Measurements from ENCODE around the gene XPO1. TPM values are rescaled to one million over a fixed set of nuclear protein-coding genes. Genes with fewer than 3 reads are reported as not detected.

The XPO1 gene
- total RNA-seq, 1 donor from 2014 or later, result 217 TPM

- no peaks in the 10 kb centered on the region for H3K27me3 Mint-ChIP-seq
- H3K4me1 Mint-ChIP-seq, result no peaks in the 10 kb centered on the region
- ATAC-seq (ENCODE audit: low read depth) (no peak), DNase-seq (no peak)
- H3K27ac Mint-ChIP-seq, result no peak overlapping the region
- no peaks in the 10 kb centered on the region for H3K9me3 Mint-ChIP-seq
- intact Hi-C loops (cut with micrococcal nuclease), result no loop called here
- CTCF ChIA-PET, result no interaction called here
- POLR2A ChIA-PET, result no interaction called here
- H3K4me3 Mint-ChIP-seq, result no peak overlapping the region
- no peaks in the 10 kb centered on the region for H3K36me3 Mint-ChIP-seq (ENCODE audit: low read depth)
- no peak for TF ChIP-seq CTCF (IDR thresholded peaks at IDR 0.05)
Observed at GRCh38 chr2:61581716-61582115, 43.6 kb upstream of the XPO1 start.

- TF ChIP-seq CTCF (IDR thresholded peaks at IDR 0.05), result no peak
- intact Hi-C loops (cut with micrococcal nuclease), result no loop called here
- Mint-ChIP-seq H3K36me3 (ENCODE audit: low read depth) (no peaks in the 10 kb centered on the region), H3K4me3 (no peak overlapping the region), H3K4me1 (peaks cover 7% of the 10 kb centered on the region), H3K27me3 (no peaks in the 10 kb centered on the region), H3K27ac (no peak overlapping the region), H3K9me3 (no peaks in the 10 kb centered on the region)
- ChIA-PET CTCF (no interaction called here), POLR2A (no interaction called here)
- no peak for ATAC-seq (ENCODE audit: low read depth)
- no peak for DNase-seq
Observed at GRCh38 chr2:61575447-61575859, 37.3 kb upstream of the XPO1 start.

- intact Hi-C loops (cut with micrococcal nuclease), result no loop called here
- DNase-seq (no peak), ATAC-seq (ENCODE audit: low read depth) (no peak)
- Mint-ChIP-seq H3K27ac (no peak overlapping the region), H3K4me1 (no peaks in the 10 kb centered on the region), H3K27me3 (no peaks in the 10 kb centered on the region), H3K9me3 (no peaks in the 10 kb centered on the region), H3K36me3 (ENCODE audit: low read depth) (no peaks in the 10 kb centered on the region), H3K4me3 (no peak overlapping the region)
- CTCF ChIA-PET, result no interaction called here
- POLR2A ChIA-PET, result no interaction called here
- no peak for TF ChIP-seq CTCF (IDR thresholded peaks at IDR 0.05)
Observed at GRCh38 chr2:61566566-61566965, 28.4 kb upstream of the XPO1 start.

- ChIA-PET POLR2A (no interaction called here), CTCF (no interaction called here)
- no peak for ATAC-seq (ENCODE audit: low read depth)
- no peaks in the 10 kb centered on the region for H3K9me3 Mint-ChIP-seq
- no peaks in the 10 kb centered on the region for H3K36me3 Mint-ChIP-seq (ENCODE audit: low read depth)
- no peak for TF ChIP-seq CTCF (IDR thresholded peaks at IDR 0.05)
- H3K4me3 Mint-ChIP-seq, result no peak overlapping the region
- intact Hi-C loops (cut with micrococcal nuclease), result no loop called here
- no peak overlapping the region for H3K27ac Mint-ChIP-seq
- no peaks in the 10 kb centered on the region for H3K4me1 Mint-ChIP-seq
- DNase-seq, result no peak
- peaks cover 3% of the 10 kb centered on the region for H3K27me3 Mint-ChIP-seq
Observed at GRCh38 chr2:61562615-61563014, 24.5 kb upstream of the XPO1 start.

GRCh38 chr2:61558160-61558559 lies 20.0 kb upstream of the XPO1 start:
- ATAC-seq (ENCODE audit: low read depth) (no peak), DNase-seq (no peak)
- Mint-ChIP-seq H3K27me3 (peaks cover 4% of the 10 kb centered on the region), H3K27ac (no peak overlapping the region), H3K4me3 (no peak overlapping the region), H3K4me1 (no peaks in the 10 kb centered on the region), H3K9me3 (no peaks in the 10 kb centered on the region), H3K36me3 (ENCODE audit: low read depth) (no peaks in the 10 kb centered on the region)
- intact Hi-C loops (cut with micrococcal nuclease), result no loop called here
- no peak for TF ChIP-seq CTCF (IDR thresholded peaks at IDR 0.05)
- ChIA-PET POLR2A (no interaction called here), CTCF (no interaction called here)

Data from activated B cell treated with CpG ODN at 0.5 μM for 24 hours (primary cell).